IPS-20b (cell line): ENCODE measurements around the gene CXCL12.

Experiments used
- H3K27ac ChIP-seq: one replicate; pipeline ENCODE4 v1.5.1; 2013; ENCODE audit warnings: low read length
- H3K27me3 ChIP-seq: 2 replicates; pipeline ENCODE4 v1.6.1; 2013; ENCODE audit warnings: mild to moderate bottlenecking, low read length, inconsistent platforms; ENCODE audit not compliant: insufficient read depth
- H3K36me3 ChIP-seq: 2 replicates; pipeline ENCODE4 v1.6.1; 2013; ENCODE audit warnings: low read depth, mild to moderate bottlenecking, inconsistent platforms, low read length, moderate library complexity; ENCODE audit not compliant: insufficient read depth
- H3K4me1 ChIP-seq: 2 replicates; pipeline ENCODE4 v1.6.1; 2013; ENCODE audit warnings: mild to moderate bottlenecking, control low read depth, inconsistent platforms, low read length, moderate library complexity; ENCODE audit not compliant: insufficient read depth
- H3K4me3 ChIP-seq: 2 replicates; pipeline ENCODE4 v1.5.1; 2013; ENCODE audit warnings: mild to moderate bottlenecking, low read length, inconsistent platforms
- H3K9ac ChIP-seq: 2 replicates; pipeline ENCODE4 v1.6.1; 2013; ENCODE audit warnings: low read depth, mild to moderate bottlenecking, inconsistent platforms, low read length, moderate library complexity
- H3K9me3 ChIP-seq: 2 replicates; pipeline ENCODE4 v1.6.1; 2013; ENCODE audit warnings: mild to moderate bottlenecking, low read depth, low read length, inconsistent platforms; ENCODE audit not compliant: insufficient read depth

CXCL12 gene

DNA sequence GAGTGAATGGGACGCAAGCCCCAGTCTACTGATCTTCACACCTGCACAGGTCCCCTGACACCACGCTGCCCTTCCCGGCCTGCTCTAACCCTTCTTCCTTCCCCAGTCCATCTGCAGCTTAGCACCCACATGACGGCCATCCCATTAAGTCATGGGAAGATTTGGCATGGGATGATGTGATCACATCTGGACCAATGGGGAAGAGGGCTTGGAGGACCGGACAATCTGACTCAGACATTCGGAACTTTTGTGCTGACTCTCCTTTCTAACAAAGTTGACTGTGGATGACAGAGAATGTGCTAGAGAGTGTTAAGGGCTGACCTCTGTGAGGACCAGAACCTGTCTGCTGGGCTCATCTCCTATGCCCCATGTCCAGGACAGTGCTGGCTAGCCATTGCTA is 15.6 kb downstream of the CXCL12 start:
- Histone ChIP-seq H3K36me3 (peaks cover 33% of the 10 kb centered on the region), H3K27me3 (no peaks in the 10 kb centered on the region), H3K4me3 (no peak overlapping the region), H3K9me3 (no peaks in the 10 kb centered on the region), H3K9ac (no peak overlapping the region; the same call in 1 of the 2 replicates), H3K4me1 (peaks cover 26% of the 10 kb centered on the region), H3K27ac (peak overlapping the region; percentile 50)

DNA sequence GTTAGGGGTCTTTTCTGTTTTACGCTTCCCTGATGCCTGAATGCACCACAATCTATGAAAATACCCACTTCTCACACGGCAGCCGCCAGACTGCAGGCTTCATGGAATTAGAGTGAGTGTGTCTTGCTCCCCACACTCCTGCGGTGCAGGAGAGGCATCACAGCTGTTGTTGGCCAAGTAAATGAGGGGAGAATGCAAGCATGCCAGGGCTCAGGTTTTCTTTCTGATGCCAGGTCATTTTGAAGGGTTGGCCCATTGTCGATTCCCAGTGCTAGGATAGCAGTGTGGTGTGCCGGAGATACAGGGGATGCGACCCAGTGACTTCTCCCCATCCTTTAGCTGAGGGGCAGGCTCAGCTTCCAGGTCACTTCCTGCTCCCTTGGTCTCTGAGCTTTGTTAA is 16.3 kb downstream of the CXCL12 start:
- H3K9ac ChIP-seq, result no peak overlapping the region
- no peaks in the 10 kb centered on the region for H3K27me3 ChIP-seq
- peaks cover 26% of the 10 kb centered on the region for H3K36me3 ChIP-seq
- H3K27ac ChIP-seq, result no peak overlapping the region
- no peak overlapping the region for H3K4me3 ChIP-seq
- peaks cover 26% of the 10 kb centered on the region for H3K4me1 ChIP-seq
- H3K9me3 ChIP-seq, result no peaks in the 10 kb centered on the region

DNA sequence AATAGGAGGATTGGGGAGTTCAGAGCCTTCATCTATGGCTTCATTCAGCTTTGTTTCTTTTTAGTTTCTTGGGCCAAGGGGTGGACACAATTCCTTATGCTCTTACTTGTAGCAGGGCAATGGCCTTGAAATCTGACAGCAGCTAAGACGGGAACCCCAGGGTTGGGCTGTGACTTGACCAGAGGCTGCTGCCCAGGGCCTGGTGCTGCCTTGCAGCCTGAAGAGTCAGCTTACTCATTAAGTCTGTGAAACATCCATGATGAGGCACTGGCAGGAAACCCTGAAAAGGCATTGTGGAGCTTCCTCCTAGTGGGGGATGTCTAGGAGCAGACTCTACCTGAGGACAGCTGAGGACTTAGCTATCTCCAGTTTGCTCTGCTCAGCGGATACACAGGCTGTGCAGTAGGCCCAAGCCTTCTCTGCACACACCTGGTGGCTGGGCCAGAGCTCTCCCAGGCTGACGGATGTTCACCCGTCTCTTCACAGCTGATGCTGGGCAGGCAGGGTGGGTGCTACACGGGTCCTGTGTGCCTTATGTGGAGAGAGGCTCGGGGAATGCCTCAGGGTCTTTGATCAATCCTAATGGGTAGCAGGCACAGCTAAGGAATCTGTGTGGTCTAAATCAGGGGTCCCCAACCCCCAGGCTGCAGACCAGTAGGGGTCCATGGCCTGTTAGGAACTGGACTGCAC is 17.8 kb downstream of the CXCL12 start:
- Histone ChIP-seq H3K9me3 (no peaks in the 10 kb centered on the region), H3K9ac (no peak overlapping the region), H3K4me1 (peaks cover 31% of the 10 kb centered on the region), H3K36me3 (peaks cover 11% of the 10 kb centered on the region), H3K27ac (no peak overlapping the region), H3K4me3 (no peak overlapping the region), H3K27me3 (no peaks in the 10 kb centered on the region)

DNA sequence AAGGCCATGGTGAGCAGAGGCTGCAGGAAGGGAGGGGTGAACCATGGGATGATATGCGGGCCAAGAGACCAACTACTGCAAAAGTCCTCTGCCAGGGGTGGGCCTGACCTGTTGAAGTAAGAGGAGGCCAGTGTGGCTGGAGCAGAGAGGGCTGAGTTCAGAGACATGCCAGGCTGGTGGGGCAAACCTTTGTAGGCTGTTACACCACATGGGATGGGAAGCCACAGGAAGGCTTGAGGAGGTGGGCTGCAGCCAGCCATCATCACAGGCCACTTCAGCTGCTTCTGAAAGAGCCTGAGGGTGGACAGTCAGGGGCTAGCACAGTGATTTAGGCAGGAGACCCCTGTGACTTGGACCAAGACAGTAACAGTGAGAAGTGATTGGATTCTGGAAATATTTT is 20.3 kb downstream of the CXCL12 start:
- Histone ChIP-seq H3K27me3 (no peaks in the 10 kb centered on the region), H3K9me3 (no peaks in the 10 kb centered on the region), H3K27ac (no peak overlapping the region), H3K36me3 (peaks cover 8% of the 10 kb centered on the region), H3K4me3 (no peak overlapping the region), H3K9ac (no peak overlapping the region), H3K4me1 (peaks cover 13% of the 10 kb centered on the region)

DNA sequence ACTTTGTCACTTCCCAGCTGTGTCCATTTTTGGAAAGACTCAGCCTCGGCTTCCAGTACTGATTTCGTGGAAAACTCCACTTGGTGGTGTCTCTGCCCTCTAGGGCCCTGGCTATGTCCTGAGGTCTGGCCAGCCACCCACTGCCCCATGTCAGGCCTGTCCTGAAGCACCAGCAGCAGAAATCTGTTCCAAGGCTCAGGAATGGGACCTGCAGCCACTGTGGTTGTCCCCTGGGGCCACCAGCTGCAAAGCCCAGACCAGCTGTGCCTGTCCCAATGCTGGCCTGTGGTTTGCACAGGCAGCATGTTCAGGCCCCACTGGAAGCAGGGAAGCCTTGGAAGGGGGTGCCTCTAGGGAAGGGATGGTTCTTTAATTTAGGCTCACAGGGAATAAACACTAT is 21.2 kb downstream of the CXCL12 start:
- no peaks in the 10 kb centered on the region for H3K9me3 ChIP-seq
- peaks cover 9% of the 10 kb centered on the region; the same call in 1 of the 2 replicates for H3K4me1 ChIP-seq
- H3K27ac ChIP-seq, result no peak overlapping the region
- H3K36me3 ChIP-seq, result peaks cover 7% of the 10 kb centered on the region
- no peaks in the 10 kb centered on the region for H3K27me3 ChIP-seq
- H3K9ac ChIP-seq, result no peak overlapping the region
- H3K4me3 ChIP-seq, result no peak overlapping the region

DNA sequence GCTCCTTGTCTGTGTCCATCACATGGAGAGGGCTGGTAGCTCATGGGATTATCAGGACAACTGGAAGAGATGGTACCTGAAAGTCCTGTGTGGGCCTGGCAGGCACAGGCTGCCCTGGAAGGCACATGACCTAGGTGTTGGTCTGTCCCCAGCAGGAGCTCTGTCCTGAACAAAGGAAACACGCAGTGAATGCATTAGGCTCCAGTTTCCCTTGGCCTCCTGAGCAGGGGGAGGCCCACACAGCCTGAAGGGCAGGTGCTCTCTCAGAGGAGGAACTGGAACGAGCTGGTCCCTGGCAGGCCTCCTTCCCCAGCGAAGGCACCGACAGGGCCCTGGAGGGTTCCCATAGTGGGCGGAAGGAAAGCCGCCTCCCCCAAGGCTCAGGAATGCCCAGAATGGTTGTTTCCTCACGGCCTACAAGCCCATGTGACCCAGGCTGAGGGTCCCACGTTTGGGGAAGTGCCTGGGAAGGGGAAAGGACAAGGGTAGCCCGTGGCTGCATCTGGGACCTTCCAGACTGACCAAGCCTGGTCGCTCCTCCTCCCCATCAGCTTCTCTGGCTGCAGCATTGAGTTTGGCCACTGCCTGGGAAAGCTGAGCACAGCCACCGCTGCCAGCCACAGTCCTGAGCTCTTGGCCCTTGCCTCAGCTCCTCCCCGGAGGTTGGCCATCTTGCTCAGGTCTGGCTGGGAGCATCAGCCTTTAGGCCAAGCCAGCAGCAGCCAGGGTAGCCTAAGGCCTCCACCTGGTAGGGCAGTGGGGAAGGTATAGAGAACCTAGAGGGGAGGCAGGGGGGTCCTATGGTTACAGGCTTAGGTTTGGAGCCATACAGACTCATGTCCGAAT is 21.8 kb downstream of the CXCL12 start:
- H3K27me3 ChIP-seq, result no peaks in the 10 kb centered on the region
- peaks cover 9% of the 10 kb centered on the region; the same call in 1 of the 2 replicates for H3K4me1 ChIP-seq
- no peak overlapping the region for H3K27ac ChIP-seq
- no peak overlapping the region for H3K9ac ChIP-seq
- no peaks in the 10 kb centered on the region for H3K9me3 ChIP-seq
- no peak overlapping the region for H3K4me3 ChIP-seq
- H3K36me3 ChIP-seq, result peaks cover 3% of the 10 kb centered on the region; the same call in 1 of the 2 replicates

DNA sequence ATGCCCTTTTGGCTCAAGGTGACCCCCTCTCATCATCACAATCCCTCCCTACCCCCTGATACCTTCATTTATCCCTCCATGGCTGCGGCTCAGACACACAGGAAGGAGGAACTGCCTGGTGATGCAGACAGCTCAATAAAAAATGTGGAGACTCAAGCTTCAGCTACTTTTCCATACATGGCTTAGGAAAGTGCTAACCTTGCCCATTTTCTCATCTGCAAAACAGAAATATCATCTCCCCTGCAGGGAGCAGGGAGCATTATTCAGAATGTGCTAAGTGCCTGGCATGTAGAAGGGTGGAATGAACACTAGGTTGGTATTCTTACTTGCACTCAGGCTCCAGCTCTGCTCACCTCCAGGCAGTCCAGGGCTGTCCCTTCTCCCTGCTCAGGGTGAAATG is 23.8 kb downstream of the CXCL12 start:
- Histone ChIP-seq H3K9ac (no peak overlapping the region), H3K9me3 (no peaks in the 10 kb centered on the region), H3K4me3 (no peak overlapping the region), H3K27ac (no peak overlapping the region), H3K36me3 (no peaks in the 10 kb centered on the region), H3K27me3 (no peaks in the 10 kb centered on the region; the same call in 1 of the 2 replicates), H3K4me1 (peaks cover 17% of the 10 kb centered on the region; the same call in 1 of the 2 replicates)

DNA sequence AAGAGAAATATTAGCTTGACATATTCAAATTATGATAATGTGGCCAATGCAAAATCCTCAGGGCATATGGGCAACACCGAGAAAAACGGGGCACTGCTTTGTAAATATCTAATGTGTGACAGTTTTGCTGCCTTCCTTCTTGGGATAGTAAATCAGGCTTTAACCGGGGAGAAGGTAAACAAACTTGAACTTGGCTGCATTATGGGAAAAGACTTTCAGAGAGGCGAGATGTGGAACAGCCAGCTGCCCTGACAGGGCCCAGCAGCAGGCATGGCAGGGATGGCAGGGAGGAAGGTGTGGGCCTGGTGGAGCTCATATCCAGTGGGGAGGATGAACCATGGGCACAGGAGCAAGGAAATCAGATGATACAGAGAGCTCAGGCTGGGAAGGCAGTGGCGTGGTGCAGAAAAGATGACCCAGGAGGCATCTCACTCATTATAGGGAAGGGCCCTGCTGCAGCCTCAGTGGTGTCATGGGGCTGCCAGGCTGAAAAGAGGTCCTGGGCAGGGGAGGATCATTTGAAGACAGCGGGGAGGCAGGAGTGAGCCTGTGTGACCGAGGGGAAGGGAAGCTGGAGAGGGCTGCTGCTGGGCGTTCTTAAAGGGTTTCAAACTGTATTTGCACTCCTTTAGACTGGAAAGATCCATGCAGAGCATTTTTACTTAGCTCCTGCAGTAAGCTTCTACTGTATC is 26.7 kb downstream of the CXCL12 start:
- no peak overlapping the region for H3K4me3 ChIP-seq
- peaks cover 17% of the 10 kb centered on the region; the same call in 1 of the 2 replicates for H3K4me1 ChIP-seq
- H3K27me3 ChIP-seq, result no peaks in the 10 kb centered on the region; the same call in 1 of the 2 replicates
- no peak overlapping the region for H3K9ac ChIP-seq
- no peaks in the 10 kb centered on the region for H3K36me3 ChIP-seq
- no peaks in the 10 kb centered on the region for H3K9me3 ChIP-seq
- no peak overlapping the region for H3K27ac ChIP-seq

DNA sequence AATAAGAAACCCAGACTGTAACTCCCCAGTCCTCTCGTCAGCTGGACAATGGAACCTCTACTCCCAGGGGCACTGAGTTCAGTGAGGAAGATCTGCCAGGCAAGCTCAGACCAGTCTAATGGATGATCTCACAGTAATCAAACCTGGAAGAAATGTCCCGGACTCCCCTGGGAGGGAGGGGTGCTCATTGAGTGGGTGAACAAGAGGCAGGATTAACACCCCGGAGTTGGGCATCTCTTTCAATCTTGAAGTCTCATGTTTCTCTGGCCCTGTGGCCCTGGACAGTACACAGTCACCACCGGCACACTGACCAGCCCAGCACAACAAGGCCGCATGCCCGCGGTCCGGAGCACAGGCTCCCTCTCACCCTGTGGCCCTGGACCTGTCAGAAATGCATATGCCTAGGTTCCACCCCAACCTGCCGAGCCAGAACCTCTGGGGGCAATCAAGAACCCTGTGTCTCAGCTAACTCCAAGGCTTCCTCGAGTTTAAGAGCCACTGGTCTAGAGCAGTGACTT is 27.8 kb downstream of the CXCL12 start:
- Histone ChIP-seq H3K4me3 (no peak overlapping the region), H3K4me1 (peaks cover 8% of the 10 kb centered on the region; the same call in 1 of the 2 replicates), H3K27me3 (no peaks in the 10 kb centered on the region; the same call in 1 of the 2 replicates), H3K9ac (no peak overlapping the region), H3K27ac (no peak overlapping the region), H3K36me3 (no peaks in the 10 kb centered on the region), H3K9me3 (no peaks in the 10 kb centered on the region)

DNA sequence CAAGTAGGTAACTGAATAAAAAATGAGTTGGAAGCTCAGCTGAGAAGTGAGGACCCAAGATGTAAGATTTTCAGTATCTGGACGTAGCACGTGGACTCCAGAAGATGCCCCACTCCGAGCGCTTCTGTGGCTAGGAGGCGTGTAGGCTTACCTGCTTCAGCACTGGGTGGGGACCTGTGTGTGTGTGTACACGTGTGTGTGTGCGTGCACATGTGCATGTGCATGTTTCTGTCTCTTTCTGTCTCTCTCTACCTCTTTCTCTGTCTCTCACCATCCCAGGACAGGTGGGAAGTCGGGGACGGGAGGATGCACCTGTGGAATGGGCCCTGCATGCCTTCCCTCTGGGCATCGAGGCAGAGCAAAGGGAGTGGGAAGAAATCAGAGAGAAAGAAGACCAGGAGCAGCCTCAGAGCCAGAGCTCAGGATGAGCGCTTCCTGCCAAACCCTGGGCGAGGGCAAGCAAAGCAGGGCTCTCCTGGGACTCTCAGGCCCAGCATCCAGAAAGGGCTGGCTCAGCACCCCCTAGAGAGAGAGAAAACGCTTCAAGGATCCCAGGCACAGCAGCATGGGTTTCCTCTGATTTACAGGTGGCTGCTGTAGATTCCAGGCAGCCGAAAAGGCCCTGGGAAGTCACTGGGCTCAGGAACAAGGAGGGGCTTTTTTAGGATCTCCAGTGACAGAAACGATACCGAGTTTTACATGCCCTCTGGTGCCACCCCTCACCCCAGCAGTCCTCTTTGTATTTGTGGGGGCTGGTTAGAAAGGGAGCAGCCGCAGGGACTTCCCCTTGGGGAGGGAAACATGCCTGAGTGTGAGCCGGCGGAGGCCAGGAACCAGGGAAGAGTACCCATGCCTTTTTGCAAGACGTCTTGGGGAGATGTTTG is 28.5 kb downstream of the CXCL12 start:
- H3K9me3 ChIP-seq, result no peaks in the 10 kb centered on the region
- H3K4me3 ChIP-seq, result no peak overlapping the region
- no peaks in the 10 kb centered on the region; the same call in 1 of the 2 replicates for H3K27me3 ChIP-seq
- no peaks in the 10 kb centered on the region for H3K36me3 ChIP-seq
- H3K27ac ChIP-seq, result no peak overlapping the region
- peaks cover 8% of the 10 kb centered on the region; the same call in 1 of the 2 replicates for H3K4me1 ChIP-seq
- no peak overlapping the region for H3K9ac ChIP-seq
